ENCODE results near the gene SLC35G1. TPM values are rescaled to one million over a fixed set of nuclear protein-coding genes. Genes with fewer than 3 reads are reported as not detected.

The SLC35G1 gene
- total RNA-seq, 1 donor from 2014 or later = 7.3 TPM

DNA sequence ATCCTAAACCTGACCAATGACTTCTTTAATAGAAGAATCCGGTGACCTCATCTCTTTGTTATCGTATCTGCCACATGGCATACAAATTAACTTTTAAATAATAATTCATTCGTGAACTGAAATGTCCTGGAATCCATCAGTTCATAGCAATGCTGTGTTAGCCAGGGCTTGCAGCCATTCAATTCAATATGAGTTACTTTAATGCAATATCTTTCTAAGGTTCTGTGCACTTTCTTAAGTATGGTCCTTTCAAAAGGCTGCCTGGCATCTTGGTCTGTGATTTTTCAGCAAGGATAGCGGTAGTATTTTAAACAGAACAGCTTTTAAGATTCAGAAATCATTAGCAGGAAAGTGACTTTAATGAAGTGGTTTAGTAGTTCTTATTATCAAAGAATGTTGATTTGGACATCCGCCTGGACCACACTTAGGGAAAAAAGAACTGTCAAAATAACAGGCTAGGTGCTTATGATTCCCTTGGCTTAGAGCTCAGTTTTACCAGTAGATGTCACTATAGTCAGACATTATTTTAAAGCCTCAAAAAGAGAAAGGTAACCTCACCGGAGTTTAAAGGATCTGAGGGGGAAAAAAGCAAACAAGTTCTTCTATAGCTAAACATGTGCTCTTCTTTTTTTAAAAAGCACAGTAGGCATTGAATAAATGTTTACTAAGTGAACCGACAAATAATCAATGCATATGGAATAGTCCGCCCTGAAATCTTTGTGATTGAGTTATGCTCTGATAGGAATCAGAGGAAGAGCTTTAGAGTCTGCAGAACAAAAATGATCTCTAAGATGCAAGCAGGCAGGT, 22.7 kb downstream of the SLC35G1 start:
- peaks cover 20% of the 10 kb centered on the region for H3K4me1 Mint-ChIP-seq
- peak overlapping the region; percentile 79 for H3K27ac Mint-ChIP-seq
- H3K36me3 Mint-ChIP-seq = no peaks in the 10 kb centered on the region
- H3K4me3 Mint-ChIP-seq = peak overlapping the region; percentile 39
- H3K9me3 Mint-ChIP-seq = no peaks in the 10 kb centered on the region
- no peaks in the 10 kb centered on the region for H3K27me3 Mint-ChIP-seq (ENCODE audit: low read depth)
- TF ChIP-seq, protein P1, sequence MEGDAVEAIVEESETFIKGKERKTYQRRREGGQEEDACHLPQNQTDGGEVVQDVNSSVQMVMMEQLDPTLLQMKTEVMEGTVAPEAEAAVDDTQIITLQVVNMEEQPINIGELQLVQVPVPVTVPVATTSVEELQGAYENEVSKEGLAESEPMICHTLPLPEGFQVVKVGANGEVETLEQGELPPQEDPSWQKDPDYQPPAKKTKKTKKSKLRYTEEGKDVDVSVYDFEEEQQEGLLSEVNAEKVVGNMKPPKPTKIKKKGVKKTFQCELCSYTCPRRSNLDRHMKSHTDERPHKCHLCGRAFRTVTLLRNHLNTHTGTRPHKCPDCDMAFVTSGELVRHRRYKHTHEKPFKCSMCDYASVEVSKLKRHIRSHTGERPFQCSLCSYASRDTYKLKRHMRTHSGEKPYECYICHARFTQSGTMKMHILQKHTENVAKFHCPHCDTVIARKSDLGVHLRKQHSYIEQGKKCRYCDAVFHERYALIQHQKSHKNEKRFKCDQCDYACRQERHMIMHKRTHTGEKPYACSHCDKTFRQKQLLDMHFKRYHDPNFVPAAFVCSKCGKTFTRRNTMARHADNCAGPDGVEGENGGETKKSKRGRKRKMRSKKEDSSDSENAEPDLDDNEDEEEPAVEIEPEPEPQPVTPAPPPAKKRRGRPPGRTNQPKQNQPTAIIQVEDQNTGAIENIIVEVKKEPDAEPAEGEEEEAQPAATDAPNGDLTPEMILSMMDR (IDR thresholded peaks at IDR 0.05; ENCODE audit: unreplicated experiment) = no peak
- DNase-seq (ENCODE audit: low spot score in 2 of 2, unreplicated experiment in 2 of 2) = no peak

DNA sequence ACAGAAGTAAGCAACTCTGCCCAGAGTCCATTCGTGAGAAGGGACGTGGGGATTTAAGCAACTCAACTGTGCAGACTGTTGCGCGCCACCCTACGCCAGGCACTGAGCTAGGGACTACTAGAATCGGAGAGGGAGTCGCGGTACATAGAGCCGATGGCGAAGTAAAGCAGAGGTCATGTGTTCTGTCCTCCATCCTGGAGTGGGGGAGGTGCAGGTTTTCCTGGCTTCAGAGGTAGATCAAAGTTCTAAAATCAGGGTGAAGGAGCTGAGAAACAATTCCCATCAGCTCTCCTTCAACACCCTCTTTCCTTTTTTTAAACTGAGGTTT, 23.2 kb downstream of the SLC35G1 start:
- Mint-ChIP-seq H3K4me3 (peak overlapping the region; percentile 39), H3K27me3 (ENCODE audit: low read depth) (no peaks in the 10 kb centered on the region), H3K9me3 (no peaks in the 10 kb centered on the region), H3K4me1 (peaks cover 20% of the 10 kb centered on the region), H3K36me3 (no peaks in the 10 kb centered on the region), H3K27ac (peak overlapping the region; percentile 79)
- no peak for DNase-seq (ENCODE audit: low spot score in 2 of 2, unreplicated experiment in 2 of 2)
- TF ChIP-seq, protein P1 (IDR thresholded peaks at IDR 0.05; ENCODE audit: unreplicated experiment) = no peak

DNA sequence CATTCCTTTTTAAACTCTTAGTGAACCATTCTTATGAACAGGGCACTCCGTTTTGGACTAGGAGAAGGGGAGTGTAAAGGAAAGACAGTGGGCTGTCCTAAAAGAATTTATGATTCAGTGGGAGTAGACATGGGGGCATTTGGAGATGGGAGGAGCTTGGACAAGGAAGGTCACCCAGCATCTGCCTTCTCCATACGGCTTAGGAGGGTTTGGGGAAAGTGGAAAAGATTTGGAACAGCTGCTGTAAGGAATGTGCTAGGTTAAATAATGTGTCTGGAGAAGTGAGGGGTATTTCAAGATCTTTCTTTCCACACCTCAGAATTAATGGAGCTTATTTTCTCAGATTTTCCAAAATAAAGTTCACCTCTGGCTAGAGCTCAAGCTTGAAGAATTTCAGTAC, 24.0 kb downstream of the SLC35G1 start:
- H3K36me3 Mint-ChIP-seq = no peaks in the 10 kb centered on the region
- H3K9me3 Mint-ChIP-seq = no peaks in the 10 kb centered on the region
- TF ChIP-seq, protein P1 (IDR thresholded peaks at IDR 0.05; ENCODE audit: unreplicated experiment) = no peak

DNA sequence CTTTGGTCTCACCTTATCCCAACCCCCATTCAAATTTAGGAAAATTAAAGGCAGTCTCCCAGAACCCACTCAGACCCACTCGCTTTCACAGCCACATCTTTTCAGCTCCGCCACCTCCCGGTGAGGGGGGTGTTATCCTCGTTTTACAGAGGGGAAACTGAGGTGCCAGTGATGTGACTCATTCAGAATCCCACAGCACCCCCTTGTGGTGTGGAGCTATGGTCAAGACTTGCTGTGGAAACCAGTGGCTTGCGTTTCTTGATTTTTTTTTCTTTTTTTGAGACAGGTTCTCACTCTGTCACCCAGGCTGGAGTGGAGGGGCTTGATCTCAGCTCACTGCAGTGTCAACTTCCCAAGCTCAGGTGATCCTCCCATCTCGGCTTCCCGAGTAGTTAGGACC, 27.6 kb downstream of the SLC35G1 start:
- Mint-ChIP-seq H3K27ac (no peak overlapping the region), H3K9me3 (no peaks in the 10 kb centered on the region), H3K27me3 (ENCODE audit: low read depth) (no peaks in the 10 kb centered on the region), H3K36me3 (no peaks in the 10 kb centered on the region), H3K4me3 (no peak overlapping the region), H3K4me1 (peaks cover 20% of the 10 kb centered on the region)
- no peak for DNase-seq (ENCODE audit: low spot score in 2 of 2, unreplicated experiment in 2 of 2)
- TF ChIP-seq, protein P1 (IDR thresholded peaks at IDR 0.05; ENCODE audit: unreplicated experiment) = peak; percentile 51

More for the DNA sequence above, 24.0 kb downstream of the SLC35G1 start:
- Mint-ChIP-seq H3K27ac (peak overlapping the region; percentile 83), H3K4me1 (peaks cover 20% of the 10 kb centered on the region), H3K27me3 (ENCODE audit: low read depth) (no peaks in the 10 kb centered on the region), H3K4me3 (no peak overlapping the region)
- no peak for DNase-seq (ENCODE audit: low spot score in 2 of 2, unreplicated experiment in 2 of 2)

DNA sequence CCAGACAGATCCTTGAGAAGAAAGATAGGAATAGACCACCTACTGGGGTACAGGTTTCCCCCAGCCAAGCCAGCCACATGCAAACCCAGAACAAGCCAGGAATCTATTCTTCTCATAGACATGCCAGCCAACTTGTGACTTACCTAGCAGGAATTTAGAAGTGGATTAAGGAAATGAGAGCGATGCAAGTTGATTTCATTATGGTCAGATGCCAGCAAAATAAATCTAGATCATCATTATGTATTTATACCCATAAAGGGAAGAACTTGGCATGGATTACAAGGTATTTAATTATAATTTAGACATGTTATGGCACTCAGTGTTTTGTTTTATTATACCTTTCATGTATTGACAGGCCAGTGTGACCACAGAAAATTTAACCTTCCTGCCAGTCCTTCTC, 32.8 kb downstream of the SLC35G1 start:
- no peak for DNase-seq (ENCODE audit: low spot score in 2 of 2, unreplicated experiment in 2 of 2)
- H3K27me3 Mint-ChIP-seq (ENCODE audit: low read depth) = no peaks in the 10 kb centered on the region
- no peaks in the 10 kb centered on the region for H3K4me1 Mint-ChIP-seq
- H3K36me3 Mint-ChIP-seq = no peaks in the 10 kb centered on the region
- TF ChIP-seq, protein P1 (IDR thresholded peaks at IDR 0.05; ENCODE audit: unreplicated experiment) = no peak
- peaks cover 19% of the 10 kb centered on the region for H3K9me3 Mint-ChIP-seq
- no peak overlapping the region for H3K27ac Mint-ChIP-seq
- no peak overlapping the region for H3K4me3 Mint-ChIP-seq

Measured in mesothelial cell of epicardium (in vitro differentiated cells).